H1 (cell line): Measurements from ENCODE around the gene RFX2. TPM values are rescaled to one million over a fixed set of nuclear protein-coding genes. Genes with fewer than 3 reads are reported as not detected.
A peak's percentile ranks its signal among the peaks of the same experiment; 100 is the strongest.

Source experiments
- CTCF ChIA-PET: fragments of 300-600 bp; sonication (Branson Sonifier 250); formaldehyde crosslinking; loops from one replicate; lab custom pipeline; 2021; ENCODE audit not compliant: partially characterized antibody; lab: Charles Lee
- POLR2A ChIA-PET: fragments of 300-600 bp; sonication (Branson Sonifier 250); formaldehyde crosslinking; loops from one replicate; lab custom pipeline; 2021; ENCODE audit warnings: inconsistent platforms; ENCODE audit not compliant: partially characterized antibody; lab: Charles Lee
- DNase-seq, 2 experiments: peaks; one replicate each; pipeline versions ENCODE4 v3.0.0 to v3.0.0-alpha.2; 2010 to 2022; ENCODE audit warnings: low spot score in 2 of 2, low read depth in 1 of 2, mixed read lengths in 1 of 2
- FAIRE-seq: peaks from 2 replicates; lab custom pipeline; 2011; peaks lifted over from hg19 to GRCh38; lab: Jason Lieb, UNC
- H2AFZ ChIP-seq: 2 replicates; pipeline ENCODE4 v1.8.1; 2012; ENCODE audit warnings: low read length, inconsistent platforms
- H2AK5ac ChIP-seq: 2 replicates; pipeline ENCODE4 v1.6.1; 2013; ENCODE audit warnings: low read depth, low read length
- H2BK120ac ChIP-seq: replicated peaks from 2 replicates; pipeline ENCODE3; 2013; ENCODE audit warnings: low read depth, low read length, inconsistent platforms
- H2BK12ac ChIP-seq: 2 replicates; pipeline ENCODE4 v1.6.1; 2013; ENCODE audit warnings: low read depth, low read length
- H2BK15ac ChIP-seq: 2 replicates; pipeline ENCODE4 v1.6.1; 2013; ENCODE audit warnings: low read length
- H2BK20ac ChIP-seq: 2 replicates; pipeline ENCODE4 v1.6.1; 2013; ENCODE audit warnings: low read length
- H2BK5ac ChIP-seq: 2 replicates; pipeline ENCODE4 v1.6.1; 2013; ENCODE audit warnings: low read depth, low read length
- H3K14ac ChIP-seq: 2 replicates; pipeline ENCODE4 v1.6.1; 2013; ENCODE audit warnings: inconsistent platforms; ENCODE audit not compliant: insufficient read length
- H3K18ac ChIP-seq: 2 replicates; pipeline ENCODE4 v1.6.1; 2013; ENCODE audit warnings: low read length; ENCODE audit errors: extremely low read depth
- H3K23ac ChIP-seq: 2 replicates; pipeline ENCODE4 v1.6.1; 2013; ENCODE audit warnings: inconsistent platforms; ENCODE audit not compliant: insufficient read length
- H3K23me2 ChIP-seq: 2 replicates; pipeline ENCODE4 v1.6.1; 2013; ENCODE audit warnings: low read depth, low read length
- H3K27ac ChIP-seq: 2 replicates; pipeline ENCODE4 v1.6.1; 2011; ENCODE audit warnings: low read depth, low read length, inconsistent platforms
- H3K27me3 ChIP-seq, 4 experiments: replicated peaks in 1 of 4; 1 replicate in 1 of 4; 2 replicates in 3 of 4; pipeline versions ENCODE4 v1.6.1 to v1.8.1; 2011 to 2013; ENCODE audit warnings: low read length in 3 of 4, mild to moderate bottlenecking in 3 of 4, inconsistent platforms in 2 of 4, mixed read lengths in 2 of 4, moderate library complexity in 1 of 4; ENCODE audit not compliant: control insufficient read depth in 3 of 4, insufficient read depth in 3 of 4; ENCODE audit errors: extremely low read depth in 1 of 4
- H3K36me3 ChIP-seq, 4 experiments: 2 replicates each; pipeline versions ENCODE4 v1.6.1 to v1.8.1; 2011 to 2013; ENCODE audit warnings: mild to moderate bottlenecking in 4 of 4, low read length in 3 of 4, moderate library complexity in 2 of 4, control low read depth in 1 of 4, inconsistent platforms in 1 of 4; ENCODE audit not compliant: insufficient read depth in 4 of 4, control insufficient read depth in 2 of 4
- H3K4ac ChIP-seq: replicated peaks from 2 replicates; pipeline ENCODE3; 2013; ENCODE audit warnings: low read length, low read depth, mixed read lengths, inconsistent platforms; ENCODE audit not compliant: insufficient read length
- H3K4me1 ChIP-seq, 4 experiments: replicated peaks in 1 of 4; 1 replicate in 1 of 4; 2 replicates in 3 of 4; pipeline versions ENCODE4 v1.6.1 to v1.8.1; 2011 to 2013; ENCODE audit warnings: low read length in 3 of 4, inconsistent platforms in 2 of 4, mixed read lengths in 1 of 4; ENCODE audit not compliant: insufficient read depth in 4 of 4, control insufficient read depth in 3 of 4
- H3K4me2 ChIP-seq, 2 experiments: 2 replicates each; pipeline versions ENCODE4 v1.6.1 to v1.8.1; 2011 to 2013; ENCODE audit warnings: low read depth in 2 of 2, low read length in 2 of 2, control low read depth in 1 of 2, inconsistent platforms in 1 of 2, mild to moderate bottlenecking in 1 of 2; ENCODE audit not compliant: insufficient read depth in 1 of 2
- H3K4me3 ChIP-seq, 4 experiments: fragments of 200-600, 300-600 bp in 1 of 4; sonication (generic), shearing (Covaris generic), sonication (Bioruptor Twin) in 1 of 4; 2 replicates each; pipeline versions ENCODE4 v1.5.1 to v1.8.1; 2011 to 2016; ENCODE audit warnings: low read length in 4 of 4, low read depth in 3 of 4, control low read depth in 2 of 4, inconsistent platforms in 2 of 4, mild to moderate bottlenecking in 2 of 4, mixed read lengths in 1 of 4, moderate library complexity in 1 of 4; ENCODE audit not compliant: insufficient read depth in 2 of 4; ENCODE audit errors: extremely low read depth in 1 of 4
- H3K56ac ChIP-seq: replicated peaks from 2 replicates; pipeline ENCODE3; 2013; ENCODE audit warnings: low read depth, mild to moderate bottlenecking, mixed read lengths, low read length, inconsistent platforms; ENCODE audit not compliant: insufficient read length
- H3K79me1 ChIP-seq: 2 replicates; pipeline ENCODE4 v1.6.1; 2013; ENCODE audit warnings: low read depth, low read length, control low read depth
- H3K79me2 ChIP-seq, 2 experiments: 2 replicates each; pipeline versions ENCODE4 v1.6.1 to v1.8.1; 2012 to 2013; ENCODE audit warnings: low read length in 2 of 2, mild to moderate bottlenecking in 2 of 2, inconsistent platforms in 1 of 2; ENCODE audit not compliant: insufficient read depth in 2 of 2, control insufficient read depth in 1 of 2
- H3K9ac ChIP-seq, 4 experiments: replicated peaks in 1 of 4; 1 replicate in 1 of 4; 2 replicates in 3 of 4; pipeline versions ENCODE4 v1.6.1 to v1.8.1; 2011 to 2013; ENCODE audit warnings: low read depth in 3 of 4, low read length in 3 of 4, control low read depth in 2 of 4, mild to moderate bottlenecking in 2 of 4, moderate library complexity in 2 of 4, inconsistent platforms in 1 of 4; ENCODE audit errors: extremely low read depth in 1 of 4
- H3K9me3 ChIP-seq, 2 experiments: 2 replicates each; pipeline versions ENCODE4 v1.6.1 to v1.8.1; 2012 to 2013; ENCODE audit warnings: mild to moderate bottlenecking in 2 of 2, moderate library complexity in 2 of 2, control low read depth in 1 of 2, inconsistent platforms in 1 of 2, low read depth in 1 of 2, low read length in 1 of 2, mixed read lengths in 1 of 2; ENCODE audit not compliant: insufficient read depth in 2 of 2
- H4K20me1 ChIP-seq, 2 experiments: replicated peaks in 1 of 2; 2 replicates each; pipeline versions ENCODE3 to v1.8.1; 2011 to 2013; ENCODE audit warnings: inconsistent platforms in 2 of 2, low read length in 2 of 2, mild to moderate bottlenecking in 1 of 2; ENCODE audit not compliant: insufficient read depth in 2 of 2, control insufficient read depth in 1 of 2
- H4K5ac ChIP-seq: 2 replicates; pipeline ENCODE4 v1.6.1; 2013; ENCODE audit warnings: low read length, low read depth, mixed read lengths, inconsistent platforms; ENCODE audit not compliant: insufficient read length
- H4K8ac ChIP-seq: 2 replicates; pipeline ENCODE4 v1.8.0; 2013; ENCODE audit warnings: mild to moderate bottlenecking, moderate library complexity, low read length, inconsistent platforms; ENCODE audit not compliant: insufficient read depth; ENCODE audit errors: extremely low read depth
- H4K91ac ChIP-seq: replicated peaks from 2 replicates; pipeline ENCODE3; 2013; ENCODE audit warnings: low read length, mixed read lengths, inconsistent platforms; ENCODE audit not compliant: insufficient read length
- CTBP2 ChIP-seq: IDR thresholded peaks from 2 replicates; pipeline ENCODE4 v1.7.0; 2011; ENCODE audit warnings: borderline replicate concordance, mild to moderate bottlenecking, moderate library complexity, mixed read lengths, low read length; ENCODE audit not compliant: insufficient read depth, insufficient read length
- EP300 ChIP-seq, 2 experiments: IDR thresholded peaks; 1 replicate in 1 of 2; 2 replicates in 1 of 2; pipeline ENCODE4 v1.6.1; 2011 to 2012; ENCODE audit warnings: low read depth in 2 of 2, low read length in 2 of 2, mild to moderate bottlenecking in 2 of 2, borderline replicate concordance in 1 of 2, inconsistent platforms in 1 of 2, moderate library complexity in 1 of 2
- JUN ChIP-seq: IDR thresholded peaks from 2 replicates; pipeline ENCODE4 v1.6.1; 2011; ENCODE audit warnings: low read depth, mild to moderate bottlenecking, improper control_type of control experiment, low read length
- KDM4A ChIP-seq: IDR thresholded peaks from one replicate; pipeline ENCODE4 v1.7.1; 2012; ENCODE audit warnings: low read depth, mild to moderate bottlenecking, moderate library complexity, low read length, inconsistent platforms; ENCODE audit not compliant: severe bottlenecking
- RBBP5 ChIP-seq: IDR thresholded peaks from 2 replicates; pipeline ENCODE4 v1.7.1; 2012; ENCODE audit warnings: low read depth, mild to moderate bottlenecking, inconsistent platforms, low read length, moderate library complexity, borderline replicate concordance
- SIRT6 ChIP-seq: IDR thresholded peaks from one replicate; pipeline ENCODE4 v1.7.1; 2012; ENCODE audit warnings: low read length, inconsistent platforms
- SP1 ChIP-seq: IDR thresholded peaks from 2 replicates; pipeline ENCODE4 v1.6.1; 2011; ENCODE audit warnings: low read depth, low read length
- TCF12 ChIP-seq: IDR thresholded peaks from 2 replicates; pipeline ENCODE4 v1.6.1; 2011; ENCODE audit warnings: low read depth, mild to moderate bottlenecking, low read length
- YY1 ChIP-seq: IDR thresholded peaks from 2 replicates; pipeline ENCODE4 v1.6.1; 2011; ENCODE audit warnings: low read depth, mild to moderate bottlenecking, low read length
- WGBS, 2 experiments: shearing (Covaris generic) in 1 of 2; methylation state at CpG; one replicate each; pipeline versions ENCODE4 v1.1.6 to v1.1.7; 2013 to 2015; ENCODE audit warnings: low lambda C conversion rate in 2 of 2, mixed read lengths in 2 of 2, inconsistent platforms in 1 of 2, low coverage in 1 of 2, missing lambda C conversion rate in 1 of 2; ENCODE audit not compliant: insufficient replicate concordance in 2 of 2, insufficient coverage in 1 of 2, insufficient read length in 1 of 2; ENCODE audit errors: extremely low coverage in 1 of 2, missing lambda C conversion rate in 1 of 2; 5-methylcytosine and 5-hydroxymethylcytosine counted together
- polyA plus RNA-seq, 7 experiments: library from polyadenylated mRNA; depleted of rRNA in 3 of 7; stranded (reverse) in 5 of 7; unstranded in 2 of 7; fragments of >200 nt in 5 of 7; fragments of 200-250 nt in 2 of 7; gene quantifications; 1 replicate in 5 of 7; 2 replicates in 1 of 7; 4 replicates in 1 of 7; pipeline versions ENCODE4 v1.2.1 to v1.2.3, GENCODE V29; 2011 to 2013; ENCODE audit warnings: missing spikeins in 2 of 7, mixed read lengths in 2 of 7
- total RNA-seq: library from RNA; stranded (reverse); fragmentation: NEBNext Ultra II Directional; extraction: Animal tissue kit (Norgen Biotek cat#: 25700); gene quantifications from 2 replicates; pipeline ENCODE4 v1.2.1, GENCODE V29; 2021
- TF ChIP-seq, protein P1 (sequence below): IDR thresholded peaks from 2 replicates; pipeline ENCODE4 v1.6.1; 2012; ENCODE audit warnings: inconsistent platforms

The RFX2 gene
- total and polyA plus RNA-seq, 2 of the 8 experiments (the other 6 are each of a cell fraction or from before 2014, with no cell fraction given), result 4.8 to 5.3 TPM

- H3K79me2 ChIP-seq, result no peaks in the 10 kb centered on the region
- H3K4me3 ChIP-seq, result no peak overlapping the region
- H2BK15ac ChIP-seq, result no peak overlapping the region
- FAIRE-seq (no peak), DNase-seq (no peak)
- no peak overlapping the region for H3K9ac ChIP-seq
- H4K91ac ChIP-seq, result no peak overlapping the region
- 95% methylated on average over 31 of the region's 37 CpGs; no CpG with 5 or more reads in 1 of the 2 experiments for WGBS, 2 experiments
- no peak overlapping the region for H2AK5ac ChIP-seq
- POLR2A ChIA-PET, result no interaction called here
- no peak overlapping the region for H2BK12ac ChIP-seq
- H3K36me3 ChIP-seq, result no peaks in the 10 kb centered on the region
- H3K4me2 ChIP-seq, result no peak overlapping the region
- H4K20me1 ChIP-seq, result no peaks in the 10 kb centered on the region
- no peak overlapping the region for H3K18ac ChIP-seq
- peak overlapping the region; percentile 79; the same call in 1 of the 2 replicates for H4K8ac ChIP-seq
- H3K23ac ChIP-seq, result no peak overlapping the region
- H3K79me1 ChIP-seq, result no peaks in the 10 kb centered on the region
- CTCF ChIA-PET, result interaction anchor here (0.6 to 7.7 kb wide), 10 partner anchors 9 to 303 kb away, joined by 3 to 108 read pairs (median 4); no protein-coding TSS in a partner anchor
- H2BK120ac ChIP-seq, result no peak overlapping the region
- H3K23me2 ChIP-seq, result no peaks in the 10 kb centered on the region; the same call in 1 of the 2 replicates
- H3K14ac ChIP-seq, result no peak overlapping the region
- H3K56ac ChIP-seq, result no peak overlapping the region
- no peak overlapping the region for H2BK5ac ChIP-seq
- no peaks in the 10 kb centered on the region for H3K9me3 ChIP-seq
- TF ChIP-seq YY1, result no peak
- TF ChIP-seq CTBP2, result no peak
- TF ChIP-seq SIRT6, result no peak
- TF ChIP-seq, protein P1, sequence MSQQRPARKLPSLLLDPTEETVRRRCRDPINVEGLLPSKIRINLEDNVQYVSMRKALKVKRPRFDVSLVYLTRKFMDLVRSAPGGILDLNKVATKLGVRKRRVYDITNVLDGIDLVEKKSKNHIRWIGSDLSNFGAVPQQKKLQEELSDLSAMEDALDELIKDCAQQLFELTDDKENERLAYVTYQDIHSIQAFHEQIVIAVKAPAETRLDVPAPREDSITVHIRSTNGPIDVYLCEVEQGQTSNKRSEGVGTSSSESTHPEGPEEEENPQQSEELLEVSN, result no peak
- TF ChIP-seq JUN, result no peak
- no peak for TF ChIP-seq TCF12
- TF ChIP-seq SP1, result no peak
- no peak for TF ChIP-seq KDM4A
- no peak for TF ChIP-seq EP300 (IDR thresholded peaks at IDR 0.05; ENCODE audit: borderline replicate concordance in 1 of 2, low read depth in 2 of 2, low read length in 2 of 2)
- TF ChIP-seq RBBP5, result no peak
- H3K27me3 ChIP-seq, result no peaks in the 10 kb centered on the region; a peak in 1 of 7 replicates
- H3K4me1 ChIP-seq, result no peaks in the 10 kb centered on the region; a peak in 1 of 7 replicates
- H3K27ac ChIP-seq, result no peak overlapping the region
- H2AFZ ChIP-seq, result no peak overlapping the region
- H3K4ac ChIP-seq, result no peak overlapping the region
- no peak overlapping the region for H2BK20ac ChIP-seq
- no peak overlapping the region for H4K5ac ChIP-seq
Measured at GRCh38 chr19:5996623-5997320, 113.5 kb downstream of the RFX2 start.
